ENCODE data around the gene DENND1C.

The DENND1C gene

GRCh38 chr19:6476896-6477431, 4.6 kb downstream of the DENND1C start:
- no peak overlapping the region for H3K4me3 Mint-ChIP-seq
- peaks cover 7% of the 10 kb centered on the region for H3K36me3 Mint-ChIP-seq
- H3K4me1 Mint-ChIP-seq, result peaks cover 16% of the 10 kb centered on the region
- H3K27ac Mint-ChIP-seq, result no peak overlapping the region
- no peaks in the 10 kb centered on the region for H3K27me3 Mint-ChIP-seq
- ATAC-seq (ENCODE audit: low read depth) (no peak), DNase-seq (ENCODE audit: low spot score in 2 of 2) (no peak)
- H3K9me3 Mint-ChIP-seq, result no peaks in the 10 kb centered on the region

- no peak overlapping the region for H3K27ac Mint-ChIP-seq
- DNase-seq (ENCODE audit: low spot score in 2 of 2) (peak; percentile 59 to 76), ATAC-seq (ENCODE audit: low read depth) (peak; percentile 98)
- H3K36me3 Mint-ChIP-seq, result peaks cover 7% of the 10 kb centered on the region
- H3K4me1 Mint-ChIP-seq, result peaks cover 13% of the 10 kb centered on the region
- no peak overlapping the region for H3K4me3 Mint-ChIP-seq
- H3K27me3 Mint-ChIP-seq, result no peaks in the 10 kb centered on the region
- H3K9me3 Mint-ChIP-seq, result no peaks in the 10 kb centered on the region
Measured at GRCh38 chr19:6476155-6476895, 5.3 kb downstream of the DENND1C start.

DNA sequence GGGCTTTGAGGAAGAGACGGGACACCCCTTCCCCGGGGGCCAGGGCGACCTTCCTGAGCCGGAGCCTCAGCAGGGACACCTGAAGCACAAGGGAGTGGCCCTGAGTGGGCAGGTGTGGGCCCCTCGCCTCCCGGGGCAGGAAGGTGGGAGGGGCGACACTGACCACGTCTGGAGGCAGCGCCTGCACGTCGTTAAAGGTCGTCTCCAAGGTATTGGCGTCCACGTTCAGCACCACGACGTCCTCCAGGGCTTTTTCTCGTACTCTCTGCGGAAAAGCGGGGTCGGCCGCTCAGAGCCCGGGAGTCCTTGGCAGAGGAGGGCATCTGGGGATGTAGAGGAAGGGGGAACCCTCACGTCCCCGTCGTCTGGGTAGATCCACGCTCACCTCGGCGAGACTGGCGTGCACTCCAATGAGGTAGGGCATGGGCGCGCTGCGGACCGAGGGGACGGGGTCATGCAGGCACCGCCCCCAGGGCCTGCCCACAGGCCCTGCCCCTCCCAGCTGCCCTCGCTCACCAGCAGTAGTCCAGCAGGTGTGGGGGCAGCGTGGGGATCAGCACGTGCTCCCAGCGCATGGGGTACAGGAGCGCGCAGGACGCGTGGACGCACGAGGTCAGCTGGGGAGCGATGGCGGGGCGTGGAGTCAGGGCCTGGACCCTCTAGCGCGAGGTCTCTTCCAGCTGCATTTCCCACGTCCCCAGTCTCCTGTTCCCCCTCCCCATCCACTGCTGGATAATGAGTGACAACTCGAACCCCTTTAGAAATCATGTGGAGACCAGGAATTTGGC, 6.1 kb downstream of the DENND1C start:
- no peak for ATAC-seq (ENCODE audit: low read depth)
- Mint-ChIP-seq H3K27me3 (no peaks in the 10 kb centered on the region), H3K4me1 (peaks cover 7% of the 10 kb centered on the region), H3K9me3 (no peaks in the 10 kb centered on the region), H3K4me3 (no peak overlapping the region), H3K36me3 (peaks cover 10% of the 10 kb centered on the region), H3K27ac (no peak overlapping the region)
- no peak for DNase-seq (ENCODE audit: low spot score in 2 of 2)

- Mint-ChIP-seq H3K4me3 (no peak overlapping the region), H3K27ac (no peak overlapping the region), H3K36me3 (peaks cover 17% of the 10 kb centered on the region), H3K27me3 (no peaks in the 10 kb centered on the region), H3K4me1 (no peaks in the 10 kb centered on the region), H3K9me3 (no peaks in the 10 kb centered on the region)
- no peak for DNase-seq (ENCODE audit: low spot score in 2 of 2)
- ATAC-seq (ENCODE audit: low read depth), result no peak
Measured at GRCh38 chr19:6473647-6474046, 7.9 kb downstream of the DENND1C start.

DNA sequence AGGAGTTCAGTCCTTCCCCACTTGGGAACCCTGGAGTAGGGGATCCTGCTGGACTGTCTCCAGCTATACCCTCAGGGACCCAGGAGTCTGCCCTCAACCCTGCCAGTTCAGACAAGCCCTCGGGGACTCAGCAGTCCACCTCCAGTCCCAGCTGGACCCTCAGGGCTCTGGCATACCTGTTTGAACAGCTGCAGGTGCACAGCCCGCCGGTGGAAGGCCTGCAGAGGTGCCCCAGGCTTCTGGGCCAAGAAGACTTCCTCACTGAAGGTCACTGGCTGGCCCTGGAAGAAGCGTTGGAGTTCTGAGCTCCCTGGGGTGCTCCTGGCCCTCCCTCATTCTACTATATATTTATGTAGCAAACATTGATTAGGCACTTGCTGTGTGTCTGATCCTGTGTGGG, 8.9 kb downstream of the DENND1C start:
- peaks cover 22% of the 10 kb centered on the region for H3K36me3 Mint-ChIP-seq

GRCh38 chr19:6471076-6471475, 10.5 kb downstream of the DENND1C start:
- Mint-ChIP-seq H3K4me3 (no peak overlapping the region), H3K27me3 (no peaks in the 10 kb centered on the region), H3K9me3 (no peaks in the 10 kb centered on the region), H3K36me3 (peaks cover 25% of the 10 kb centered on the region), H3K27ac (no peak overlapping the region), H3K4me1 (no peaks in the 10 kb centered on the region)
- ATAC-seq (ENCODE audit: low read depth) (no peak), DNase-seq (ENCODE audit: low spot score in 2 of 2) (no peak)

More for the DNA sequence above, 8.9 kb downstream of the DENND1C start:
- ATAC-seq (ENCODE audit: low read depth), result no peak
- Mint-ChIP-seq H3K27me3 (no peaks in the 10 kb centered on the region), H3K4me3 (no peak overlapping the region), H3K9me3 (no peaks in the 10 kb centered on the region), H3K4me1 (no peaks in the 10 kb centered on the region), H3K27ac (no peak overlapping the region)
- DNase-seq (ENCODE audit: low spot score in 2 of 2), result no peak

- H3K4me3 Mint-ChIP-seq, result no peak overlapping the region
- H3K27me3 Mint-ChIP-seq, result no peaks in the 10 kb centered on the region
- peaks cover 6% of the 10 kb centered on the region for H3K4me1 Mint-ChIP-seq
- no peak overlapping the region for H3K27ac Mint-ChIP-seq
- H3K9me3 Mint-ChIP-seq, result no peaks in the 10 kb centered on the region
- no peak for DNase-seq (ENCODE audit: low spot score in 2 of 2)
- peaks cover 22% of the 10 kb centered on the region for H3K36me3 Mint-ChIP-seq
- ATAC-seq (ENCODE audit: low read depth), result no peak
Measured at GRCh38 chr19:6470173-6470572, 11.4 kb downstream of the DENND1C start.

DNA sequence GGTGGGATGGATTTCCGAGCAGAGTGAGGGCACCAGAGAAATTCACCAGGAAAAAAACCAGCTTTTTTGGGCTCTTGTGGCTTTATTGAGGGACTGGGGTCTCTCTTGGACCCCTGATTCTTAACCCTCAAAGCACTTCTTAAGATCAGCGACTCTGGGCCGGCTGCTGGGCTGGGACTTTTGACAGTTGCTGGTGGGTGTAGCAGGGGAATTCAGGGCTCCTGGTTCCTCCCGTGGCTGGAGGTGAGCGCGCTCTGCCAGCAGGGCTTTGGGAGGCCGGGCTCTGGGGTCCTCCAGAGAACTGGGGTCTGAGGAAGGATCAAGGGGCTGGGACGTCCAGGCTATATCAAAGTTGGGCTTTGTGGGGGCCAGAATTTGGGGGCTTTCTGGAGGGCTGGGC, 14.2 kb downstream of the DENND1C start:
- no peak for ATAC-seq (ENCODE audit: low read depth)

GRCh38 chr19:6466526-6467248, 14.9 kb downstream of the DENND1C start:
- Mint-ChIP-seq H3K4me3 (no peak overlapping the region), H3K27ac (no peak overlapping the region), H3K9me3 (no peaks in the 10 kb centered on the region), H3K27me3 (no peaks in the 10 kb centered on the region), H3K4me1 (peaks cover 20% of the 10 kb centered on the region), H3K36me3 (peaks cover 22% of the 10 kb centered on the region)
- DNase-seq (ENCODE audit: low spot score in 2 of 2) (no peak), ATAC-seq (ENCODE audit: low read depth) (no peak)

More for the DNA sequence above, 14.2 kb downstream of the DENND1C start:
- Mint-ChIP-seq H3K9me3 (no peaks in the 10 kb centered on the region), H3K27me3 (no peaks in the 10 kb centered on the region), H3K36me3 (peaks cover 22% of the 10 kb centered on the region), H3K4me1 (peaks cover 17% of the 10 kb centered on the region), H3K4me3 (no peak overlapping the region), H3K27ac (no peak overlapping the region)
- no peak for DNase-seq (ENCODE audit: low spot score in 2 of 2)

- peaks cover 19% of the 10 kb centered on the region for H3K36me3 Mint-ChIP-seq
- no peaks in the 10 kb centered on the region for H3K27me3 Mint-ChIP-seq
- ATAC-seq (ENCODE audit: low read depth) (no peak), DNase-seq (ENCODE audit: low spot score in 2 of 2) (no peak)
- H3K27ac Mint-ChIP-seq, result peak overlapping the region; percentile 45
- no peaks in the 10 kb centered on the region for H3K9me3 Mint-ChIP-seq
- H3K4me3 Mint-ChIP-seq, result no peak overlapping the region
- H3K4me1 Mint-ChIP-seq, result peaks cover 20% of the 10 kb centered on the region
Measured at GRCh38 chr19:6465663-6466062, 15.9 kb downstream of the DENND1C start.

DNA sequence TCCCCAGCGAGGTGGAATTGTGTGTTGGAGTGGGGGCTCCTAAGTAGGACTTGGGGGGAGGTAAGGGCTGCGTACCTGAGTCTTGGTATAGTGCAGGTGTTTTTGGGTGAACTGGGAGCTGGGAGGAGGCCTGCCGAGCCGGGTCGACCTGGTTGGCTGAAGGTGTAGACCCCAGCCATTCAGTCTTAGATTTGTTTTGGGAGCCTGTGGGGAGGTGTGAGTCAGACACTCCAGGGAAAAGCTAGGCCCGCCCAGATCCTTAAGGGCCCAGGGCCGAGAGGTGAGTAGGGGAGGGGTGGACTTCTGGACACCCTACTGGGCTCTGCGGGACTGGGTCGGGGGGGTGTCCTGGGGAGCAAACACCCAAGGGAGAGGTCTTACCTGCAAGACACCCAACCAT, 16.6 kb downstream of the DENND1C start:
- ATAC-seq (ENCODE audit: low read depth) (no peak), DNase-seq (ENCODE audit: low spot score in 2 of 2) (no peak)
- H3K36me3 Mint-ChIP-seq, result peaks cover 16% of the 10 kb centered on the region
- H3K27me3 Mint-ChIP-seq, result no peaks in the 10 kb centered on the region
- peaks cover 23% of the 10 kb centered on the region for H3K4me1 Mint-ChIP-seq
- no peaks in the 10 kb centered on the region for H3K9me3 Mint-ChIP-seq
- no peak overlapping the region for H3K27ac Mint-ChIP-seq
- peak overlapping the region; percentile 76 for H3K4me3 Mint-ChIP-seq

DNA sequence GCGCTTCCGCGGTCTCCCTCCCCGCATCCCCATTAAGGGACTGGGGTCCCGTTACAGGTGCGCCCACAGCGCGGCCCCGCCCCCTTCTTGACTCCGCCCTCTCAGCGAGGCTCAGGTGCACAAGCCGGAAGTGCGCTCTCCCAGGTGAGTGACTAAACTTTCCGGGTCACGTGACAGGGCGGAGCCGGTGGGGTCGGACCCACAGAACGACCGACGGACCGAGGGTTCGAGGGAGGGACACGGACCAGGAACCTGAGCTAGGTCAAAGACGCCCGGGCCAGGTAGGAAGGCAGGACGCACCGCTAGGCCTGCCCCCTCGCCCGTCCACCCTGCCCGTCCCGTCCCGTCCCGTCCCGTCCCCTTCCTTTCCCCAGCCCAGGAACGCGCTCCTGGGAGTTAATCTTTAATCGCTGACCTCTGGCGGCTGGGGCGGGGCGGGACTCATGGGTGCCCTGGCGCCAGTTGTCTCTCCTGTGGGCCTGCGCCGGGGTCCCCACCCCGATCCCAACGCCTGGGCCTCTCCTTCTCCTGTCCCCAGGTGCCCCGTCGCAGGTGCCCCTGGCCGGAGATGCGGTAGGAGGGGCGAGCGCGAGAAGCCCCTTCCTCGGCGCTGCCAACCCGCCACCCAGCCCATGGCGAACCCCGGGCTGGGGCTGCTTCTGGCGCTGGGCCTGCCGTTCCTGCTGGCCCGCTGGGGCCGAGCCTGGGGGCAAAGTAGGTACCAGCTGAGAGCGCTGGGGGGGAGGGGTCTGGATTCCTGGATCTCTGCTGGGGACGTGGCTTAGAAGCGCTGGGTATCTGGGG, 17.3 kb downstream of the DENND1C start, which contains the start of gene CRB3:
CRB3 (plus strand) TSS at position 202 of the 804 bp plus-strand sequence; CDS start at position 633, 431 bp downstream.
- H3K36me3 Mint-ChIP-seq, result peaks cover 12% of the 10 kb centered on the region
- DNase-seq (ENCODE audit: low spot score in 2 of 2) (peak; percentile 27 to 31), ATAC-seq (ENCODE audit: low read depth) (no peak)
- H3K9me3 Mint-ChIP-seq, result no peaks in the 10 kb centered on the region
- H3K4me3 Mint-ChIP-seq, result peak within 1 kb of the TSS; percentile 76
- H3K4me1 Mint-ChIP-seq, result peaks cover 24% of the 10 kb centered on the region
- no peaks in the 10 kb centered on the region for H3K27me3 Mint-ChIP-seq
- H3K27ac Mint-ChIP-seq, result peak within 1 kb of the TSS; percentile 5
